Left lung (tissue), 10 donors: ENCODE measurements around the gene SAA2. TPM values are rescaled to one million over a fixed set of nuclear protein-coding genes. Genes with fewer than 3 reads are reported as not detected.
"Not testable (repeated sequence)": the region's sequence is repeated elsewhere in the genome, so short reads cannot be mapped to it uniquely, and the experiment has no call there.

ENCODE experiments used
- ATAC-seq: fragments of 200-7000 bp; cut with Tn5 transposase; one replicate; pipeline ENCODE4 v1.9.1; 2020; ENCODE audit warnings: moderate library complexity
- DNase-seq, 4 donors: peaks; one replicate each; pipeline ENCODE4 v3.0.0-alpha.2; 2013 to 2020
- H3K27ac ChIP-seq, 2 donors: fragments of 200-600 bp; sonication (generic) in 1 of 2; one replicate each; pipeline versions ENCODE4 v1.5.0 to v1.8.0; 2020 to 2021
- H3K27me3 ChIP-seq, 2 donors: fragments of 200-600 bp; sonication (generic) in 1 of 2; one replicate each; pipeline versions ENCODE4 v1.5.0 to v1.8.0; 2020 to 2021
- H3K36me3 ChIP-seq, 2 donors: fragments of 200-600 bp; sonication (generic) in 1 of 2; one replicate each; pipeline versions ENCODE4 v1.5.0 to v1.8.0; 2020 to 2021
- H3K4me1 ChIP-seq, 2 donors: fragments of 200-600 bp; one replicate each; pipeline ENCODE4 v1.8.0; 2021
- H3K4me3 ChIP-seq, 2 donors: fragments of 200-600 bp; sonication (generic) in 1 of 2; one replicate each; pipeline versions ENCODE4 v1.5.0 to v1.8.0; 2020 to 2021; ENCODE audit warnings: mild to moderate bottlenecking in 1 of 2
- H3K9me3 ChIP-seq, 2 donors: fragments of 200-600 bp; sonication (generic) in 1 of 2; one replicate each; pipeline versions ENCODE4 v1.5.0 to v1.8.0; 2020 to 2021
- intact Hi-C, 2 donors: fragments of 100-400 bp; cut with DNase I; formaldehyde crosslinking; loops; one replicate each; pipeline versions ENCODE4 v1.11.2 to v1.14.2; 2022
- polyA plus RNA-seq, 6 donors: library from polyadenylated mRNA; unstranded; fragments of 120-200 nt; gene quantifications; one replicate each; pipeline ENCODE4 v1.2.1, GENCODE V29; 2013; ENCODE audit not compliant: insufficient read length in 6 of 6
- total RNA-seq, 2 donors: library from RNA; stranded (reverse); fragmentation: NEBNext Ultra II Directional; extraction: Animal tissue kit (Norgen Biotek cat#: 25700); gene quantifications; one replicate each; pipeline ENCODE4 v1.2.1, GENCODE V29; 2021
- TF ChIP-seq, protein P1 (sequence below), 2 donors: fragments of 200-600 bp; sonication (generic) in 1 of 2; IDR thresholded peaks; one replicate each; pipeline versions ENCODE4 v1.5.0 to v1.8.0; 2021; ENCODE audit warnings: antibody characterized with exemption in 2 of 2
- donor health status: DM: no; HTN: yes; CAD: no.
- donor health status: DM: no; HTN: no; CAD: no.

Gene SAA2
- total and polyA plus RNA-seq, 8 donors: 0.20 to 92.5 (median 0.23) TPM; not detected in 3

DNA sequence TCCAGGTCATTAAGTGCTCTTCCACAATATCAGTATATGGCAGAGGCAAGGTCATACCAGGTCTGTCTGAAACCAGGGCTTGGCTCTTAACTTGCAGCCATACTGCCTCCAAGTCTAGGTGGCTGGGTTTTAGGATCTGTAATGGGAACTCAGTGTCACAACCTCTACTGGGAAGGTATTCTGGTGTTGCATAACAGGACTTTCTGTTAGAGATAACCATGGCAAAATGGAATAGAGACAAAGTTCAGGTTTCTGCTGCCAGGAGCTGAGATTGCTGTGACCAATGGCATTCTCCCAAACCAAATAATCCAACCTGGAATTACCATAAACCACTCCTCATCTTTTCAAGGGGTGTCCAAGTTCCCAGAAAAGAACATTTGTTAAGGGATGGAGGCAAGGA lies 10.8 kb upstream of the SAA2 start:
- ATAC-seq: no peak
- H3K9me3 ChIP-seq: no peaks in the 10 kb centered on the region
- H3K27ac ChIP-seq: no peak overlapping the region
- H3K4me3 ChIP-seq: no peak overlapping the region
- DNase-seq: no peak
- intact Hi-C loops: no loop called here
- H3K36me3 ChIP-seq: no peaks in the 10 kb centered on the region
- no peaks in the 10 kb centered on the region for H3K4me1 ChIP-seq
- no peaks in the 10 kb centered on the region for H3K27me3 ChIP-seq
- TF ChIP-seq, protein P1, sequence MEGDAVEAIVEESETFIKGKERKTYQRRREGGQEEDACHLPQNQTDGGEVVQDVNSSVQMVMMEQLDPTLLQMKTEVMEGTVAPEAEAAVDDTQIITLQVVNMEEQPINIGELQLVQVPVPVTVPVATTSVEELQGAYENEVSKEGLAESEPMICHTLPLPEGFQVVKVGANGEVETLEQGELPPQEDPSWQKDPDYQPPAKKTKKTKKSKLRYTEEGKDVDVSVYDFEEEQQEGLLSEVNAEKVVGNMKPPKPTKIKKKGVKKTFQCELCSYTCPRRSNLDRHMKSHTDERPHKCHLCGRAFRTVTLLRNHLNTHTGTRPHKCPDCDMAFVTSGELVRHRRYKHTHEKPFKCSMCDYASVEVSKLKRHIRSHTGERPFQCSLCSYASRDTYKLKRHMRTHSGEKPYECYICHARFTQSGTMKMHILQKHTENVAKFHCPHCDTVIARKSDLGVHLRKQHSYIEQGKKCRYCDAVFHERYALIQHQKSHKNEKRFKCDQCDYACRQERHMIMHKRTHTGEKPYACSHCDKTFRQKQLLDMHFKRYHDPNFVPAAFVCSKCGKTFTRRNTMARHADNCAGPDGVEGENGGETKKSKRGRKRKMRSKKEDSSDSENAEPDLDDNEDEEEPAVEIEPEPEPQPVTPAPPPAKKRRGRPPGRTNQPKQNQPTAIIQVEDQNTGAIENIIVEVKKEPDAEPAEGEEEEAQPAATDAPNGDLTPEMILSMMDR (IDR thresholded peaks at IDR 0.05): no peak

DNA sequence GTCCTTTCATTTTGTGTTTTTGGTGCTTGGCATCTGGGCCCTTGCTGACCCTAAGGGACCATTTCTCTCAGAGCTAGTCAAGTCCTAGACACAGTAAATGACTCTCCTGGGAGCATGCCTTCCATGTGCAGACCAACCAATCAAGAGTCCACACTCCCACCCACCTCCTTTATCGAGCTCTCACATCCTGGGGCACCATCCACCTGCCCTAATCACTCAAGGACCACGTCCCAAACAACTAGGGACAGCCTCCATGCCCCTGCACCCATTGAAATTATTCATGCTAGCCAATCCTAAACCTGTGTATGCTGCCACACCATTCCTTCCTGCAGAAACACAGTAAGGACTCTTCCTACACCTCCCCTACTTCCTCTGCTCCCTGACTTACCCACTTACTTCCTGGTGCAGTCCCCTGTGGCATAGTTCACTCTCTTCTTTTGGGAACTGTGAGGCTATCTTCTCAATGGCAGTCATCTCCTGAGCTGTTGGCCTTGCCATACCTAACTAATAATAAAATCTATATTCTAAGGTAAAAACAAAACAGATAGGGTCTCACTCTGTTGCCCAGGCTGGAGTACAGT lies 6.4 kb upstream of the SAA2 start:
- intact Hi-C loops: no loop called here
- Histone ChIP-seq H3K36me3 (no peaks in the 10 kb centered on the region), H3K27ac (no peak overlapping the region), H3K27me3 (peaks cover 0 to 3% of the 10 kb centered on the region in 2 donors), H3K9me3 (no peaks in the 10 kb centered on the region), H3K4me3 (no peak overlapping the region), H3K4me1 (no peaks in the 10 kb centered on the region)
- ATAC-seq (no peak), DNase-seq (no peak)
- TF ChIP-seq, protein P1 (IDR thresholded peaks at IDR 0.05): no peak

DNA sequence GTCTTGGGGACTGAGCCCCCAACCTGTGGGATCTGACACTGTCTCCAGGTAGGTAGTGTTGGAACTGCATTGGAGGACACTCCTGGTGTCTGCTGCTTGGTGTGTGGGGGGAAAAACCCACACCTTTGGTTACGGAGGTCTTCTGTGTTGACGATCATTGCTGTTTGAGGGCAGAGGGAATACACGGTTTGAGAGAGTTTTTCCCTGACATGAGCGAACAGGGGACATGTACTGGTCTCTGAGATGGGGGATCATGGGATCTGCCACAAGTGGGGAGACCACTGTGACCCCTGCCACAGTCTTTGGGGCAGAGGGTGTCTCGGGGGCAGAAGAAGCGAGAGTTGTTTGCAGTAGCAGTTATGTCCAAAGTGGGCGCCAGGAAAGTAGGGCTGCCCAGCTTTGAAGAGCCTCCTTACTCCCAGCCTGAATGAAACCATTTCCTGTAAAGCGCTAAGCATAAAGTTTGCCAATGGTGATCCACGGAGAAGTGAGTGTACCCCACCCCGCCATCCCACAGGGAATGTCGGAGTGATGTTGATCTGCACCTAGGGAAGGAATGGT lies 5.4 kb upstream of the SAA2 start:
- Histone ChIP-seq H3K4me1 (no peaks in the 10 kb centered on the region), H3K27me3 (peaks cover 0 to 3% of the 10 kb centered on the region in 2 donors), H3K9me3 (no peaks in the 10 kb centered on the region), H3K27ac (no peak overlapping the region), H3K36me3 (no peaks in the 10 kb centered on the region), H3K4me3 (no peak overlapping the region)
- intact Hi-C loops: no loop called here
- no peak for DNase-seq
- TF ChIP-seq, protein P1 (IDR thresholded peaks at IDR 0.05): no peak
- no peak for ATAC-seq

DNA sequence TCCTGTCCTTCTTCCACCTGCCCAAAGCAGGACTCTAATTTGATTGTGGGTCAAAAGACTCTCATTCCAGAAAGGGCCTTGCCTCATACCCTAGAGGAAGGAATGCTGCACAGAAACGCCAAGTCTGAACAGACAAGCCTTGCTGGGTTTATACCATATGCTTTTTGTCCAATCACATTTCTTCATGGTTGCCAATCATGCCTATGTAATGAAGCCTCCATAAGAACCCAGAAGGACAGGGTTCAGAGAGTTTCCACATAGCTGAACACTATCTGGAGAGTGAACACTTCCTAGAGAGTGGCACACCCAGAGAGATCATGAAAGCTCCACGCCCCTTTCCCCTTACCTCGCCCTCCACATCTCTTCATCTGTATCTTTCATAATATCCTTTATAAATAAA lies 4.8 kb upstream of the SAA2 start:
- no peak overlapping the region for H3K27ac ChIP-seq
- H3K9me3 ChIP-seq: no peaks in the 10 kb centered on the region
- no peak overlapping the region for H3K4me3 ChIP-seq
- intact Hi-C loops: no loop called here
- H3K4me1 ChIP-seq: no peaks in the 10 kb centered on the region
- TF ChIP-seq, protein P1 (IDR thresholded peaks at IDR 0.05): no peak
- ATAC-seq (no peak), DNase-seq (no peak)
- H3K27me3 ChIP-seq: peaks cover 0 to 3% of the 10 kb centered on the region in 2 donors
- H3K36me3 ChIP-seq: no peaks in the 10 kb centered on the region

- DNase-seq, ATAC-seq, H3K27ac ChIP-seq, H3K27me3 ChIP-seq, H3K4me3 ChIP-seq, intact Hi-C loops, H3K9me3 ChIP-seq, H3K36me3 ChIP-seq, H3K4me1 ChIP-seq: not testable (repeated sequence)
Measured at GRCh38 chr11:18247191-18247581, 1.3 kb downstream of the SAA2 start.

DNA sequence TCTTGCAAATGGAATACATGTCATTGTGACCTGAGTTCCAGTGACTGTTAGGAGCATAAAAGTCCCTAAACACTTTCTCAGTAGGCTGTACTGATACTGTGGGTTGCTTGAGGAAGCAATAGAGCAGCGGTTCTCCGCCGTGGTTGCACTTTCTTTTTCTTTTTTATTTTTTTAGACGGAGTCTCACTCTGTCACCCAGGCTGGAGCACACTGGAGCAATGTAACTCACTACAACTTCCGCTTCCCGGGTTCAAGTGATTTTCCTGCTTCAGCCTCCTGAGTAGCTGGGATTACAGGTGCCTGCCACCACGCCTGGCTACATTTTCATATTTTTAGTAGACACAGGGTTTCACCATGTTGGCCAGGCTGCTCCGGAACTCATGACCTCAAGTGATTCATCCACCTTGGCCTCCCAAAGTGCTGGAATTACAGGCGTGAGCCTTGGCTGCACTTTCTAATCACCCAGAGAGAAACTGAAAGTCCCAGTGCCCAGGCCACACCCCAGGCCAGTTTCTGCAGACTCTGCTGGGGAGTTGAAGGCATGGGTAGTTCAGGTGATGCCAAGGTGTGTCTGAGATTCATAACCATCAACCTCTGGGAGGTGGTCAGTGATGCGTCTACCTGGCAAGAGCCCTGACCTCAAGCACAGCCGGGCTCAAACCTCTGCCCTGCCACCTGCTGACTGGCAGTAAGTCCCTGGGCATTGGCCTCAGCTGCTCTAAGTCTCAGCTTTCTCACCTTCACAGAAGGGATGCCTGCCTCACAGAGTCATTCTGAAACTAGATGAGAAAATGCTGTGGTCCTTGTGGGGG lies 1.9 kb downstream of the SAA2 start:
- peak; percentile 49 for ATAC-seq
- H3K36me3 ChIP-seq, H3K4me1 ChIP-seq, DNase-seq, H3K27me3 ChIP-seq, H3K4me3 ChIP-seq, intact Hi-C loops, H3K9me3 ChIP-seq: not testable (repeated sequence)
- peak overlapping the region in 1 of 2 donors; percentile 45 for H3K27ac ChIP-seq
